HG03520 (cell line): ENCODE measurements around the gene ZNF683.
A peak's percentile ranks its signal among the peaks of the same experiment; 100 is the strongest.
"Not testable (repeated sequence)": the region's sequence is repeated elsewhere in the genome, so short reads cannot be mapped to it uniquely, and the experiment has no call there.

Source experiments
- ATAC-seq: cut with Tn5 transposase; IDR thresholded peaks from one replicate; pipeline ENCODE4 v1.9.1; 2021; ENCODE audit warnings: mild to moderate bottlenecking, moderate library complexity; ENCODE audit not compliant: unreplicated experiment

ZNF683 gene

GRCh38 chr1:26338670-26339069, 33.9 kb downstream of the ZNF683 start:
- ATAC-seq = no peak

DNA sequence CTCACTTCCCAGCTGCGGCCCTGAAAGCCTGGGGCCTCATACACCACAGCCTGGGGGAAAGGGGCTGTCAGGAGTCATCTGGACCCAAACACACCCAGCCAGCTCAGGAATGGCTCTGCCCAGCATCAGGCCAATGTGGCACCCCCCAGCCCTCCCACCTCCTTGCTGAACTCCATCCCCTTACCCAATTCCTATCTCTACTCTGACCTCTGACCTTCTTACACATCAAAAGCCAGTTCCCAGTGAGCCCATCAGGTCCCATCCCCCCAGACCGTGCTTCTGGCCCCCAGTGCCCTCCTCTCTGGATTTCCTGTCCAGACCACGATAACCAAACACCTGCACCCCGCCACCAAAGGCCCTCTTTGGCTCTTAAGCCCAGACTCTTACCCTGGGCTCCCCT, 34.9 kb downstream of the ZNF683 start:
- no peak for ATAC-seq

DNA sequence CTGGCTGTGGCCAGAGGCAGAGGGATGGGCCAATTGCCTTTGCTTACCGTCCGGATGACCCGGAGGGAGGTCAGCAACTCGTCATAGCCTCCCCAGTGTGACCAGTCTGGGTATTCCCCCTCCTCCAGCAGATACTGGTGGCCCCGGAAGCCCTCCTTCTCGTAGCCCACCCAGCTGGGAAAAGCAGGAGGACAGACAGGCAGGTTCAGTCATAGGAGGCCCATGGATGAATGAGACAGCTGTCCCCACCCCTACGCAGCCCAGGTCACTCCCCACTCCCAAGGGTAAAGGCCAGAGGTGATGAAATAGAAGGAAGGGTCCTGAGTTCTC, 35.4 kb downstream of the ZNF683 start:
- no peak for ATAC-seq

DNA sequence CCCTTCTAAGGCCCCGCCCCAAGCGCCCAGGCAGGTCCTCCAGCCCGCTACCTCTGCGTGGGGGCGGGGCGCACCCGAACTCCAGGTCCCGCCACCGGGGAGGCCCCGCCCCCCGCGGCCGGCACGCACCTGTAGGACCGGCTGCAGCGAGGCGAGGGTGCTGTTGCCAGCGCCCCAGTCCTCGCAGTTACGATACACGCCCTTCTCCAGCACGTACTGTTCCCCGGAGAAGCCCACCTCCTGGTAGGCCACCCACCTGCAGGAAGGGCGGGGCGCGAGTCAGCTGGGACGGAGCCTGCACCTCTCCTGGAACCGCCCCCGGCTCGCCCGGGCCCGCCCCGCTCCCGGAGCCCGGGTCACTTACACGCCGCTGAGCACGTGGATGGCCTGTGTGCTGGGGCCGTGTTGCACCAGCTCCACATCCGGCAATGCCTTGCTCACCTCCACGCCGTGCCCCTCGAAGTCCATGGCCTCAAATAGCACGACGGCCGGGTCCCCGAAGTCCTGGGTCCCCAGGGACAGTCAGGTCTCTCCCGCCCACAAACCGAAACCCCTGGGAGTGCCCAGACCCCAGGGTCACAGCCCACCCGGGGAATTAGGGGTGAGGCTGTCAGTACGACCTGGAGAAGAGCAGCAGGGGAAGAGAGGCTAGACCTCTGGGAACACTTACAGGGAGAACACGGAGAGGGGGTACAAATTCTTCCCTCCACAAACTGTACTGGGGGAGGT, 35.9 kb downstream of the ZNF683 start:
- ATAC-seq = peak; percentile 65

GRCh38 chr1:26335774-26336476, 36.6 kb downstream of the ZNF683 start:
- no peak for ATAC-seq

DNA sequence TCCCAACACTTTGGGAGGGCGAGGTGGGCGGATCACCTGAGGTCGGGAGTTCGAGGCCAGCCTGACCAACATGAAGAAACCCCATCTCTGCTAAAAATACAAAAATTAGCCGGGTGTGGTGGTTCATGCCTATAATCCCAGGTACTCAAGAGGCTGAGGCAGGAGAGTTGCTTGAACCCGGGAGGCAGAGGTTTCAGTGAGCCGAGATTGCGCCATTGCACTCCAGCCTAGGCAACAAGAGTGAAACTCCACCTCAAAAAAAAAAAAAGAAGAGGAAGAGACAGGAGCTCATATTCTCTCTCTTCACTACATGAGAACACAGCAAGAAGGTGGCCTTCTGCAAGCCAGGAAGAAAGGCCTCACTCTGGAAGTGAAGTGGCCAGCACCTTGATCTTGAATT, 39.2 kb downstream of the ZNF683 start:
- ATAC-seq = not testable (repeated sequence)

- no peak for ATAC-seq
These were observed 42.3 kb downstream of the ZNF683 start for GRCh38 chr1:26330276-26330675.

GRCh38 chr1:26329380-26329779, 43.2 kb downstream of the ZNF683 start:
- ATAC-seq = not testable (repeated sequence)

- no peak for ATAC-seq
These were observed 44.0 kb downstream of the ZNF683 start for GRCh38 chr1:26328597-26328996.

DNA sequence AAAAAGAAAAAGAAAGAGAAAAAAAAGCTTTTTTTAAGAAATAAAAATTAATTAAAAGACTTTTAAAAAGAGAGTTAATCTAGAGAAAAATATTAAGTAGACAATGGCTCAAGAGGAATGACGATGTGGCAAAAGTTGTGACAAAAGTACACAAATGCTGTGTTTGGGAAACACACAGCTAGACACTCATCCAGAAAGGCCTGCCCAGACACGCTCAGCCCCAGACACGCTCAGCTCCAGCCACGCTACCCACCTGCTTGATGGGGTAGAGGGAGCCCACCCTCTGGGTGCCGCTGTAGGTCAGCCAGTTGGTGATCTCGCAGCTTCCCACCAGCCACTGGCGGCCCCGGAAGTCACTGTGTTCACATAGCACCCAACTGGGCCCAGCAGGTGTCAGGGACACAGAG, 44.6 kb downstream of the ZNF683 start:
- ATAC-seq = no peak

- no peak for ATAC-seq
These were observed 48.0 kb downstream of the ZNF683 start for GRCh38 chr1:26324550-26324949.

DNA sequence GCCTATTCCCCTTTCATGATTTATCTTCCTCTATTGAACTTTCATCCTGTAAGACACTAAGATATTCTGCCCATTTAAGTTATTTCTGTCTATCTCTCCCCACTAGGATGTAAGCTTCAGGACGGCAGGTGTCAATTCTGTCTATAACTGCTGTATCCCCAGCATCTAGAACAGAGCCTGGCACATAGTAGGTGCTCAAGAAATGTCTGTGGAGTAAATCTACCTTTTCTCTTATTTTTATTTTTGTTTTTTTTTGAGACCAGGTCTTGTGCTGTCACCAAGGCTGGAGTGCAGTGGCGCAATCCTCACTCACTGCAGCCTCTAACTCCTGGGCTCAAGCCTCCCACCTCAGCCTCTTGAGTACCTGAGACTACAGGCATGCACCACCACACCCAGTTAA, 49.2 kb downstream of the ZNF683 start:
- ATAC-seq = no peak

- no peak for ATAC-seq
These were observed 50.6 kb downstream of the ZNF683 start for GRCh38 chr1:26322042-26322331.

DNA sequence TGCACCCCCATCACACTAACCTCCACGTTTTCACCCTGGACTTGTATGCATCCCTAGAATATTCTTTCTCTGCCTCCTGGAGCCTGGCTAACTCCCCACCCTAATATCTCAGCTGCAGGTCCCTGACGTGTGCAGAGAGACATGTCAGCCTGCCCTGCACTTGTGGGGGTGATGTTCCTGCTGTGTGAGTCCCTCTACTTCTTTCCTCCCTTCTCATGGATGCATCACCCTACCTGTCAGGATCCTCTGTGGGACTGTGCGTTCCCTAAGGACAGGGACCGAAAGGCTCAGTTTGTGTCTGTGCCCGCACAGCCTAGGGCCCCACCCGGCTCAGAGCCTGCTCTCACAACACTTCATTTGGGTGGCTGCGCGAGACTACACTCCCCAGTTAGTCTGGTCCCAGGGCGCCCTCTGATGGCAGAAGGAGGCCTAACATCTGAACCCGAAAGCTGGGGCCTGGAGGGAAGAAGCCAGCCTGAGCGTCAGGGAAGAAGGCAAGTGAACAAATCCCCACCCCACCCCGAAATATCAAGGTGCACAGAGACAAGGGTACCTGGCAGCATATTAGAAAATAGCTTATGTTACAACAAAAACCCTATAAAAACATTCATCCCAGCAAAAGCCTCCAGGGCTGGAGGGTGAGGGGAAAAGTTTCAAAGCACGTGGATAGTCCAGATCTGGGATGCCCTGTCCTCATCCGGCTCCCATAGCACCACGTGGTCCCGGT, 51.1 kb downstream of the ZNF683 start:
- ATAC-seq = no peak

DNA sequence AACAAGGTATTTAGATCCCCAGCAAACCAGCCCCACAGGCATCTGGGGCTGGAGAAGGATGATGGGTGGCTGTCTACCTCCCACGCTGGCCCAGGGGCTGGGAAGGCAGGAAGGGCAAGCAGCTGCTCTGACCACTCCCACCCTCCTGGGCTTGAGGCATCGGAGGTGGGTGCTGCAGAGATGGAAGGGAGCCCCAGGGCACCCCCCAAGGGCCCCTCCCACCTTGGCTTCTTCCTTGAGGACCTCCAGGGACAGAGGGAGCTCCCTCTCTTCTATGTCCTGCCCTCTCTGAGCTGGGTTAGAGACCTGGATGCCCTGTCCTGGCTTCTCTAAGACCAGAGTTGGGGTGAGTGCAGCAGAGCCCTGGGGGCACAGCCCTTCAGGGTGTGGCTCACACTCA, 51.7 kb downstream of the ZNF683 start:
- no peak for ATAC-seq

DNA sequence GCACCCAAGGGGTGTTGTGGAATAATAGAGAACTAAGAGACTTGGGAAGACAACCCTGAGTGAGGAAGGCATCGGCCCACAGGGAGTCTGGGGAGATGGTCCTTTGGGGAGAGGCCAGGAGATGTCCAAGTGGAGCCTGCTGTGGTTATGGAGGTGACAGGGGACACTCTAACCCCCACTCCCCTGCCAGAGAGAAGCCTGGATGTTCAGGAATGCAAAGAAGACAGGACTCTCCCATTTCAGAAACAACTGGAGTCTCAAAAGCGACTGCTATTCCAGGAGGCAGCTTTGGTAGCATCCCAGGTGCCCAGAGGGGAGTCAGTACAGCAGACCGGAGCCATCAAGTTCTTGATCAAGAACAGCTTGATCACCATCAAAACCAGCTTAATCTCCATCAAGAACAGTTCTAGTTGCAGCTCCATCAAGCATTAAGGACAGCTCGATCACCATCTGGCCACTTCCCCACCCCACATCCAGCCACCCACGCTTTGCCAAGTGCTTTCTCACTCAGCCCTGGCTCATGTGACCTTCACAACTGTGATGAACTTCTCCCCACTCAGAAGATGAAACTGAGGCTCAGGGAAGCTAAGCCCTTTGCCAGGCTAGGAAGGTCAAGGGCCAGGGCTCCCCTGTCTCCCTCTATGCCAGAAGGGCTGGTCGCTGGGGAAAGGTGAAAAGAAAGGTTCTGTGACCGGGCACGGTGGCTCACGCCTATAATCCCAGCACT, 54.0 kb downstream of the ZNF683 start:
- ATAC-seq = no peak

DNA sequence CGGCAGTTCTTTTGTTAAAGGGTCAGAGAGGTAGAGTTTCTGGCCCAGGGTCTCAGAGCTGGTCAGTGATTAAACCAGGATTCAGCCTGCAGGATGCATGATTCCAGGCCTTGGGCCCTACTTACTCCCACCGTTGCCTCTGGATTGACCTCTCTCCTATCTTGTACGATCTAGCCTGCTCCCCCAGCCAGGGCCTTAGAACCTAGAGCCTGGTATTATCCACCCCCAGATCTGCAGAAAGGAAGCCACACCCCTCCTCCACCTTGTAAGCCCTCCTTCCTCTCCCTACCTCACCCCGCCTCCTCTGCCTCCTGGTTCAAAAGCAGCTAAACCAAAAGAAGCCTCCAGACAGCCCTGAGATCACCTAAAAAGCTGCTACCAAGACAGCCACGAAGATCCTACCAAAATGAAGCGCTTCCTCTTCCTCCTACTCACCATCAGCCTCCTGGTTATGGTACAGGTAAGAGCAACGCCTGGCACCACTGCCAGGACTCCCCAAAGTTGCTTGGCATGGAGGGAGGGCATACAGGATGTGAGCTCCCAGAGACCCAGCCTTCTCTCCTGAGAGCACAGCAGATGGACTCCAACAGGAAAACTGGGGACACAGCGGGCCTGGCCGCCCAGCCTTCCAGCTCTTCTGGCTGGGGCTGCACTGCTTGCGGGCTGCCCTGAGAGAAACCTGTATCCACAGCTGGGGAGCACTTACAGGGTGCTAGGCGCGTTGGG, 54.8 kb downstream of the ZNF683 start, which contains the start of gene CD52:
TSS of gene CD52 (plus strand) at position 347 of the 726 bp plus-strand sequence. CDS start at position 407, 60 bp downstream.
- ATAC-seq = no peak

DNA sequence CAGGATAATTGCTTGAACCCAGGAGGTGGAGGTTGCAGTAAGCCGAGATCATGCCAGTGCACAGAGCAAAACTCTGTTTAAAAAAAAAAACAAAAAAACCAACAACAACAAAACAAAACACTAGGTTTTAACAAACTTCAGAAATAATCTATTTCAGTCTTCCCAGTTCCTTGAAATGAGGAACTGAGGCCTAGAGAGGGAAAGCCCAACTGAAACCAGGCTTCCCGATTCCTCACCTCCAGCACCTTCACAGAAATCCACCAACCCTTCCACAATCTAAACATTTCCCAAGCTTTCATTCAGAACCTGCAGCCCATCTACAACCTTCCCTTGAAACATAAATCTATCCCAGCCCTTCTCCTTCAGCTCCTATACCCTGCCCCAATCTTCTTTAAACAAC, 55.4 kb downstream of the ZNF683 start:
- ATAC-seq = no peak

DNA sequence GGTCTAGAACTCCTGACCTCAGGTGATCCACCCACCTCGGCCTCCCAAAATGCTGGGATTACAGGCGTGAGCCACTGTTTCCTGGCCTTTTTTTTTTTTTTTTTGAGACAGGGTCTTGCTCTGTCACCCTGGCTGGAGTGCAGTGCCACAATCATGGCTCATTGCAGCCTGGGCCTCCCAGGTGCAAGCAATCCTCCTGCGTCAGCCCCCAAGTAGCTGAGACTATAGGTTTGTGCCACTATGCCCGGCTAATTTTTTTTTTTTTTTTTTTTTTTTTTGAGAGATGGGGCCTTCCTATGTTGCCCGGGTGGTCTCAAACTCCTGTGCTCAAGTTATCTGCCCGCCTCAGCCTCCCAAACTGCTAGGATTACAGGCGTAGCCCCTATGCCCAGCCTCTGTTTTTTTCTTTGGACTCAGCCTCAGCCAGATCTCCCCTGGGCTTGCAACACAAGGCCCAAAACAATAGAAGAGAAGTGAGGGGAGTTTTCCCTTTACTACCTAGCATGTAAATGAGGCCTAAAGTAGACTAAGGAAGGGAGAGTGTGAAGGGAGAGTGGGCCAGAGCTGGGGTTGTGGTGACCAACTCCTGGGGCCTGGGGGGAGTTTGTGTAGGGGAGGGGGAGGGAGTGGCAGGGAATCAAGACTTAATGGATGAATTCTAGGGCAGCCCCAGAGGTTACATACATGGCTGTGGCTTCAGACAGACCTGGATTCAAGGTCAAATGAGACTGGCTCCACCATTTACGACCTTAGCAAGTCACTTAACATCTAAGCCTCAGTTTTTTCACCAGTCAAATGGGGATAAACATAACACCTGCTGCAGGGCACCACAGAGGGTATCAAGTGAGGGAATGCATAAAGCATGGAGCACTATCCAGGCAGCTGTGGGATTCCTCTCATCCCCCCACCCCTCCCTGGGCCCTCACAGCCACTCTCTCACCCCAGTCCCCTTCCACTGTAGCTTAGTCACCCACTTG, 56.4 kb downstream of the ZNF683 start:
- ATAC-seq = no peak

GRCh38 chr1:26314501-26314900, 58.0 kb downstream of the ZNF683 start:
- ATAC-seq = no peak
